HepG2 (cell line): Measurements from ENCODE around the gene KCTD5. TPM values are rescaled to one million over a fixed set of nuclear protein-coding genes. Genes with fewer than 3 reads are reported as not detected.

Experiments used
- FOXA3 ChIP-seq: IDR thresholded peaks from 2 replicates; pipeline ENCODE4 v1.6.1; 2016; ENCODE audit warnings: missing genetic modification reagents, missing compliant biosample characterization
- GATA4 ChIP-seq: sonication (generic); IDR thresholded peaks from 2 replicates; pipeline ENCODE4 v1.6.1; 2016; ENCODE audit warnings: antibody characterized with exemption, low read depth, borderline replicate concordance
- GTF3A ChIP-seq: sonication (generic); formaldehyde crosslinking; conservative IDR thresholded peaks from 2 replicates; pipeline ENCODE4 v1.4.0; 2020; ENCODE audit warnings: mild to moderate bottlenecking, missing genetic modification reagents
- SAP130 ChIP-seq: IDR thresholded peaks from 2 replicates; pipeline ENCODE4 v1.6.1; 2016; ENCODE audit warnings: low read depth
- ZNF124 ChIP-seq: sonication (generic); formaldehyde crosslinking; IDR thresholded peaks from 2 replicates; pipeline ENCODE4 v1.4.0; 2020; ENCODE audit warnings: missing genetic modification reagents
- ZNF263 ChIP-seq: sonication (generic); formaldehyde crosslinking; IDR thresholded peaks from 2 replicates; pipeline ENCODE4 v1.4.0; 2020; ENCODE audit warnings: missing genetic modification reagents
- polyA plus RNA-seq, 8 experiments: library from polyadenylated mRNA; depleted of rRNA in 3 of 8; stranded (reverse) in 7 of 8; unstranded in 1 of 8; fragments of >200 nt; fragmentation: Illumina TruSeq in 4 of 8; extraction: Trizol in 4 of 8; gene quantifications; 2 replicates each; pipeline versions ENCODE4 v1.2.1 to v1.2.3, GENCODE V29; 2011 to 2016; ENCODE audit warnings: low read depth in 4 of 8, missing spikeins in 1 of 8, mixed read lengths in 1 of 8; ENCODE audit not compliant: insufficient read depth in 1 of 8
- total RNA-seq, 5 experiments: library from RNA; depleted of rRNA; stranded (reverse); fragments of >200 nt; fragmentation: Illumina TruSeq; extraction: Trizol; gene quantifications; 2 replicates each; pipeline ENCODE4 v1.2.3, GENCODE V29; 2016; ENCODE audit warnings: low read depth in 1 of 5
- TF ChIP-seq, protein P1 (sequence below): sonication (generic); formaldehyde crosslinking; IDR thresholded peaks from 2 replicates; pipeline ENCODE4 v1.4.0; 2020; ENCODE audit warnings: missing genetic modification reagents
- TF ChIP-seq, protein P2 (sequence below): sonication (generic); formaldehyde crosslinking; IDR thresholded peaks from 2 replicates; pipeline ENCODE4 v1.4.0; 2020; ENCODE audit warnings: mild to moderate bottlenecking, missing genetic modification reagents

KCTD5 gene
- total and polyA plus RNA-seq, 2 of the 13 experiments (the other 11 are each of a cell fraction or from before 2014, with no cell fraction given): 25.4 to 29.8 TPM

DNA sequence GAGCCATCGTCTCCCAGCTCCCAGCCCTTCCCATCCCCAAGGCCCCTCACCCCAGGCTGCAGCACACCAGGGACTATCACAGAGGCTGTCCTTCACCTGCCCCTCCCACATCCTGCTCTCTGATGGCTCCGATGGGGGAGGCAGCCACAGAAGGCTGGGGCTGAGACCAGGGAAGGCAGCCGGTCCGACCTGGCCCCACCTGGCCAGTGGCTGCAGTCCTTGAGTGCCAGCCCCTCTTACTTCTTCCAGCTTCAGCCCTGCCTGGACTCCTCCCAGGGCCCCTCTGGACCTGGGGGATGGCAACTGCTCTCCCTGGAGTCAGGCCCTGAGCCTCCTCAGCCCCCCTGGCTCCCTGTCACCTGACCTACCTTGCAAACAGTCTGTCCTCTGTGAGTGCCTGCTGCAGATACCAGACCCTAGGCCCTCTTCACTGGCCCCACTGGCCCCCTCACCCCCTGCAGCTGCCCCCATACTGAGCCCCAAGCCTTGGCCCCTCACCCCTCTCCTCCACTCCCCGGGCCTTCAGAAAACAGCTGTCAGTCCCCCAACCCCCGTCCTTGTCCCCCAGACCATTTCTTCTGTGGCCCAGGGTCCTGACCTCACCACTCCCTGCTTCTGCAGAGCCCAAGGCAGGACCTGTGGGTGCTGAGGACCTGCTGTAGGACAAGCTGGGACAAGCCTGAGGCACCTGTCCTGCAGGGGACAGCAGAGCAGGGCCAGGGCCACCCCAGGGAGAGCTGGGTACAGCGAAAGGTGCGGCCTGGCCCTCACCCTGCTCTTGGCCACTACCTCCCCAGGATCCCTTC, 57.5 kb downstream of the KCTD5 start (continued):
- TF ChIP-seq GATA4 (no peak), FOXA3 (CRISPR knock-in tag) (0 out of 2 replicates have a peak, but pooled peaks have one; percentile 13), GTF3A (CRISPR knock-in tag) (no peak), ZNF263 (CRISPR knock-in tag) (0 out of 2 replicates have a peak, but pooled peaks have one; percentile 23), SAP130 (CRISPR knock-in tag) (peak; percentile 47; the same call in 1 of the 2 replicates), ZNF124 (CRISPR knock-in tag) (0 out of 2 replicates have a peak, but pooled peaks have one; percentile 40)
- TF ChIP-seq, protein P1, sequence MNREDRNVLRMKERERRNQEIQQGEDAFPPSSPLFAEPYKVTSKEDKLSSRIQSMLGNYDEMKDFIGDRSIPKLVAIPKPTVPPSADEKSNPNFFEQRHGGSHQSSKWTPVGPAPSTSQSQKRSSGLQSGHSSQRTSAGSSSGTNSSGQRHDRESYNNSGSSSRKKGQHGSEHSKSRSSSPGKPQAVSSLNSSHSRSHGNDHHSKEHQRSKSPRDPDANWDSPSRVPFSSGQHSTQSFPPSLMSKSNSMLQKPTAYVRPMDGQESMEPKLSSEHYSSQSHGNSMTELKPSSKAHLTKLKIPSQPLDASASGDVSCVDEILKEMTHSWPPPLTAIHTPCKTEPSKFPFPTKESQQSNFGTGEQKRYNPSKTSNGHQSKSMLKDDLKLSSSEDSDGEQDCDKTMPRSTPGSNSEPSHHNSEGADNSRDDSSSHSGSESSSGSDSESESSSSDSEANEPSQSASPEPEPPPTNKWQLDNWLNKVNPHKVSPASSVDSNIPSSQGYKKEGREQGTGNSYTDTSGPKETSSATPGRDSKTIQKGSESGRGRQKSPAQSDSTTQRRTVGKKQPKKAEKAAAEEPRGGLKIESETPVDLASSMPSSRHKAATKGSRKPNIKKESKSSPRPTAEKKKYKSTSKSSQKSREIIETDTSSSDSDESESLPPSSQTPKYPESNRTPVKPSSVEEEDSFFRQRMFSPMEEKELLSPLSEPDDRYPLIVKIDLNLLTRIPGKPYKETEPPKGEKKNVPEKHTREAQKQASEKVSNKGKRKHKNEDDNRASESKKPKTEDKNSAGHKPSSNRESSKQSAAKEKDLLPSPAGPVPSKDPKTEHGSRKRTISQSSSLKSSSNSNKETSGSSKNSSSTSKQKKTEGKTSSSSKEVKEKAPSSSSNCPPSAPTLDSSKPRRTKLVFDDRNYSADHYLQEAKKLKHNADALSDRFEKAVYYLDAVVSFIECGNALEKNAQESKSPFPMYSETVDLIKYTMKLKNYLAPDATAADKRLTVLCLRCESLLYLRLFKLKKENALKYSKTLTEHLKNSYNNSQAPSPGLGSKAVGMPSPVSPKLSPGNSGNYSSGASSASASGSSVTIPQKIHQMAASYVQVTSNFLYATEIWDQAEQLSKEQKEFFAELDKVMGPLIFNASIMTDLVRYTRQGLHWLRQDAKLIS (CRISPR knock-in tag): 0 out of 2 replicates have a peak, but pooled peaks have one; percentile 31
- TF ChIP-seq, protein P2, sequence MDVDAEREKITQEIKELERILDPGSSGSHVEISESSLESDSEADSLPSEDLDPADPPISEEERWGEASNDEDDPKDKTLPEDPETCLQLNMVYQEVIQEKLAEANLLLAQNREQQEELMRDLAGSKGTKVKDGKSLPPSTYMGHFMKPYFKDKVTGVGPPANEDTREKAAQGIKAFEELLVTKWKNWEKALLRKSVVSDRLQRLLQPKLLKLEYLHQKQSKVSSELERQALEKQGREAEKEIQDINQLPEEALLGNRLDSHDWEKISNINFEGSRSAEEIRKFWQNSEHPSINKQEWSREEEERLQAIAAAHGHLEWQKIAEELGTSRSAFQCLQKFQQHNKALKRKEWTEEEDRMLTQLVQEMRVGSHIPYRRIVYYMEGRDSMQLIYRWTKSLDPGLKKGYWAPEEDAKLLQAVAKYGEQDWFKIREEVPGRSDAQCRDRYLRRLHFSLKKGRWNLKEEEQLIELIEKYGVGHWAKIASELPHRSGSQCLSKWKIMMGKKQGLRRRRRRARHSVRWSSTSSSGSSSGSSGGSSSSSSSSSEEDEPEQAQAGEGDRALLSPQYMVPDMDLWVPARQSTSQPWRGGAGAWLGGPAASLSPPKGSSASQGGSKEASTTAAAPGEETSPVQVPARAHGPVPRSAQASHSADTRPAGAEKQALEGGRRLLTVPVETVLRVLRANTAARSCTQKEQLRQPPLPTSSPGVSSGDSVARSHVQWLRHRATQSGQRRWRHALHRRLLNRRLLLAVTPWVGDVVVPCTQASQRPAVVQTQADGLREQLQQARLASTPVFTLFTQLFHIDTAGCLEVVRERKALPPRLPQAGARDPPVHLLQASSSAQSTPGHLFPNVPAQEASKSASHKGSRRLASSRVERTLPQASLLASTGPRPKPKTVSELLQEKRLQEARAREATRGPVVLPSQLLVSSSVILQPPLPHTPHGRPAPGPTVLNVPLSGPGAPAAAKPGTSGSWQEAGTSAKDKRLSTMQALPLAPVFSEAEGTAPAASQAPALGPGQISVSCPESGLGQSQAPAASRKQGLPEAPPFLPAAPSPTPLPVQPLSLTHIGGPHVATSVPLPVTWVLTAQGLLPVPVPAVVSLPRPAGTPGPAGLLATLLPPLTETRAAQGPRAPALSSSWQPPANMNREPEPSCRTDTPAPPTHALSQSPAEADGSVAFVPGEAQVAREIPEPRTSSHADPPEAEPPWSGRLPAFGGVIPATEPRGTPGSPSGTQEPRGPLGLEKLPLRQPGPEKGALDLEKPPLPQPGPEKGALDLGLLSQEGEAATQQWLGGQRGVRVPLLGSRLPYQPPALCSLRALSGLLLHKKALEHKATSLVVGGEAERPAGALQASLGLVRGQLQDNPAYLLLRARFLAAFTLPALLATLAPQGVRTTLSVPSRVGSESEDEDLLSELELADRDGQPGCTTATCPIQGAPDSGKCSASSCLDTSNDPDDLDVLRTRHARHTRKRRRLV (CRISPR knock-in tag): no peak
